T-helper 17 cell (primary cell): ENCODE results near the gene ALPK1. TPM values are rescaled to one million over a fixed set of nuclear protein-coding genes. Genes with fewer than 3 reads are reported as not detected.
A peak's percentile ranks its signal among the peaks of the same experiment; 100 is the strongest.
"Not testable (repeated sequence)": the region's sequence is repeated elsewhere in the genome, so short reads cannot be mapped to it uniquely, and the experiment has no call there.

Experiments used
- ATAC-seq: fragments of 150-1000 bp; cut with Tn5 transposase; 2 replicates; pipeline ENCODE4 v1.10.0; 2021; ENCODE audit warnings: mild to moderate bottlenecking, moderate library complexity
- DNase-seq, 3 donors: peaks; one replicate each; pipeline versions ENCODE4 v3.0.0 to v3.0.0-alpha.2; 2020 to 2021
- H3K9me3 ChIP-seq: one replicate; pipeline ENCODE4 v1.7.0; 2013; ENCODE audit warnings: low read length, mild to moderate bottlenecking; ENCODE audit not compliant: control insufficient read depth, poor library complexity, severe bottlenecking
- H3K27ac Mint-ChIP-seq: one replicate; pipeline ENCODE4 v1.8.0; 2022; ENCODE audit warnings: mild to moderate bottlenecking, moderate library complexity, mixed read lengths
- H3K27me3 Mint-ChIP-seq: one replicate; pipeline ENCODE4 v1.8.0; 2022; ENCODE audit warnings: mixed read lengths
- H3K36me3 Mint-ChIP-seq: one replicate; pipeline ENCODE4 v1.8.0; 2022; ENCODE audit warnings: low read depth, mixed read lengths
- H3K4me1 Mint-ChIP-seq: one replicate; pipeline ENCODE4 v1.8.0; 2022; ENCODE audit warnings: mild to moderate bottlenecking, mixed read lengths
- H3K4me3 Mint-ChIP-seq: one replicate; pipeline ENCODE4 v1.8.0; 2022; ENCODE audit warnings: mild to moderate bottlenecking, moderate library complexity, mixed read lengths
- total RNA-seq, 4 donors: library from RNA in 2 of 4; stranded (reverse) in 2 of 4; gene quantifications; one replicate each; pipeline ENCODE4 v1.2.3 and lab custom pipeline; 2022 to 2026

Gene ALPK1
- total RNA-seq, 2 donors from 2014 or later: 7.1 to 18.2 TPM

- Mint-ChIP-seq H3K27ac (peak overlapping the region; percentile 99), H3K36me3 (peaks cover 2% of the 10 kb centered on the region)
- DNase-seq: no peak
Observed at GRCh38 chr4:112277705-112278448, 19.3 kb upstream of the ALPK1 start.

GRCh38 chr4:112279025-112279881 is 17.9 kb upstream of the ALPK1 start:
- Mint-ChIP-seq H3K27me3 (no peaks in the 10 kb centered on the region), H3K27ac (peak overlapping the region; percentile 99), H3K36me3 (peaks cover 2% of the 10 kb centered on the region), H3K4me1 (peaks cover 57% of the 10 kb centered on the region), H3K4me3 (peak overlapping the region; percentile 83)
- no peaks in the 10 kb centered on the region for H3K9me3 ChIP-seq
- no peak for DNase-seq
- ATAC-seq: peak; percentile 16

More at GRCh38 chr4:112277705-112278448, 19.3 kb upstream of the ALPK1 start:
- no peaks in the 10 kb centered on the region for H3K9me3 ChIP-seq
- H3K27me3 Mint-ChIP-seq: no peaks in the 10 kb centered on the region
- peak overlapping the region; percentile 41 for H3K4me3 Mint-ChIP-seq
- H3K4me1 Mint-ChIP-seq: peaks cover 51% of the 10 kb centered on the region
- ATAC-seq: no peak

- Mint-ChIP-seq H3K4me3 (peak overlapping the region; percentile 83), H3K36me3 (peaks cover 2% of the 10 kb centered on the region)
- no peak for DNase-seq
Observed at GRCh38 chr4:112279882-112280315, 17.3 kb upstream of the ALPK1 start.

GRCh38 chr4:112280386-112281056 is 16.6 kb upstream of the ALPK1 start:
- H3K4me1 Mint-ChIP-seq: peaks cover 60% of the 10 kb centered on the region
- peak overlapping the region; percentile 83 for H3K4me3 Mint-ChIP-seq
- ATAC-seq (no peak), DNase-seq (no peak)
- no peaks in the 10 kb centered on the region for H3K9me3 ChIP-seq
- peaks cover 2% of the 10 kb centered on the region for H3K36me3 Mint-ChIP-seq
- peak overlapping the region; percentile 99 for H3K27ac Mint-ChIP-seq
- H3K27me3 Mint-ChIP-seq: no peaks in the 10 kb centered on the region

More at GRCh38 chr4:112279882-112280315, 17.3 kb upstream of the ALPK1 start:
- H3K9me3 ChIP-seq: no peaks in the 10 kb centered on the region
- peak overlapping the region; percentile 99 for H3K27ac Mint-ChIP-seq
- no peak for ATAC-seq
- H3K4me1 Mint-ChIP-seq: peaks cover 58% of the 10 kb centered on the region
- H3K27me3 Mint-ChIP-seq: no peaks in the 10 kb centered on the region

GRCh38 chr4:112281895-112282398 is 15.2 kb upstream of the ALPK1 start:
- Mint-ChIP-seq H3K27ac (peak overlapping the region; percentile 99), H3K4me3 (peak overlapping the region; percentile 95), H3K4me1 (peaks cover 57% of the 10 kb centered on the region)
- not testable (repeated sequence) for DNase-seq, ATAC-seq, H3K9me3 ChIP-seq, H3K27me3 Mint-ChIP-seq, H3K36me3 Mint-ChIP-seq

- peak overlapping the region; percentile 99 for H3K27ac Mint-ChIP-seq
- H3K9me3 ChIP-seq: no peaks in the 10 kb centered on the region
- peaks cover 57% of the 10 kb centered on the region for H3K4me1 Mint-ChIP-seq
- no peaks in the 10 kb centered on the region for H3K27me3 Mint-ChIP-seq
- DNase-seq (no peak), ATAC-seq (no peak)
- no peaks in the 10 kb centered on the region for H3K36me3 Mint-ChIP-seq
- H3K4me3 Mint-ChIP-seq: peak overlapping the region; percentile 95
Observed at GRCh38 chr4:112282860-112283667, 14.1 kb upstream of the ALPK1 start.

GRCh38 chr4:112284166-112284565 is 13.0 kb upstream of the ALPK1 start:
- ATAC-seq: no peak
- no peaks in the 10 kb centered on the region for H3K36me3 Mint-ChIP-seq

GRCh38 chr4:112284662-112285411 is 12.3 kb upstream of the ALPK1 start:
- no peaks in the 10 kb centered on the region for H3K9me3 ChIP-seq
- no peaks in the 10 kb centered on the region for H3K27me3 Mint-ChIP-seq
- H3K27ac Mint-ChIP-seq: peak overlapping the region; percentile 99
- DNase-seq: peak in 2 of 3 donors; percentile 24 to 36
- peaks cover 60% of the 10 kb centered on the region for H3K4me1 Mint-ChIP-seq
- H3K4me3 Mint-ChIP-seq: peak overlapping the region; percentile 95
- peak; percentile 5 for ATAC-seq
- no peaks in the 10 kb centered on the region for H3K36me3 Mint-ChIP-seq

More at GRCh38 chr4:112284166-112284565, 13.0 kb upstream of the ALPK1 start:
- Mint-ChIP-seq H3K4me1 (peaks cover 59% of the 10 kb centered on the region), H3K27ac (peak overlapping the region; percentile 99), H3K27me3 (no peaks in the 10 kb centered on the region), H3K4me3 (peak overlapping the region; percentile 95)
- no peak for DNase-seq
- H3K9me3 ChIP-seq: no peaks in the 10 kb centered on the region

- peak; percentile 1 for ATAC-seq
- Mint-ChIP-seq H3K36me3 (no peaks in the 10 kb centered on the region), H3K4me3 (peak overlapping the region; percentile 95), H3K4me1 (peaks cover 50% of the 10 kb centered on the region), H3K27me3 (no peaks in the 10 kb centered on the region), H3K27ac (peak overlapping the region; percentile 99)
- DNase-seq: no peak
- H3K9me3 ChIP-seq: no peaks in the 10 kb centered on the region
Observed at GRCh38 chr4:112287258-112287989, 9.7 kb upstream of the ALPK1 start.

- H3K4me3 Mint-ChIP-seq: peak overlapping the region; percentile 77
- H3K27ac Mint-ChIP-seq: peak overlapping the region; percentile 99
- H3K36me3 Mint-ChIP-seq: no peaks in the 10 kb centered on the region
- peak; percentile 59 for ATAC-seq
- no peaks in the 10 kb centered on the region for H3K27me3 Mint-ChIP-seq
- no peak for DNase-seq
- peaks cover 45% of the 10 kb centered on the region for H3K4me1 Mint-ChIP-seq
- H3K9me3 ChIP-seq: no peaks in the 10 kb centered on the region
Observed at GRCh38 chr4:112288455-112288854, 8.7 kb upstream of the ALPK1 start.
